Measurements from ENCODE around the gene BHMT. TPM values are rescaled to one million over a fixed set of nuclear protein-coding genes. Genes with fewer than 3 reads are reported as not detected.
"Not testable (repeated sequence)": the region's sequence is repeated elsewhere in the genome, so short reads cannot be mapped to it uniquely, and the experiment has no call there.

The BHMT gene
- total RNA-seq, 2 donors from 2014 or later, result not detected

GRCh38 chr5:79157305-79157704 is 45.7 kb downstream of the BHMT start:
- no peaks in the 10 kb centered on the region for H3K4me1 ChIP-seq
- intact Hi-C loops (cut with DNase I), result no loop called here
- DNase-seq (no peak), ATAC-seq (no peak)
- no peak overlapping the region for H3K27ac ChIP-seq
- H3K27me3 ChIP-seq, result no peaks in the 10 kb centered on the region
- H3K4me3 ChIP-seq, result no peak overlapping the region
- 69 to 89% methylated on average over 2 of the region's 2 CpGs for WGBS, 2 donors
- H3K9me3 ChIP-seq, result no peaks in the 10 kb centered on the region
- TF ChIP-seq POLR2A (IDR thresholded peaks at IDR 0.05) (no peak), CTCF (IDR thresholded peaks at IDR 0.05) (no peak)
- no peaks in the 10 kb centered on the region for H3K36me3 ChIP-seq (replicated peaks in 1 of 2; ENCODE audit: insufficient read depth in 1 of 2, low read depth in 2 of 2)

GRCh38 chr5:79161647-79162046 is 50.0 kb downstream of the BHMT start:
- WGBS, 2 donors, result 92 to 94% methylated on average over 7 of the region's 7 CpGs
- ATAC-seq; intact Hi-C loops (cut with DNase I): not testable (repeated sequence)

GRCh38 chr5:79168031-79168430 is 56.4 kb downstream of the BHMT start:
- intact Hi-C loops (cut with DNase I), result no loop called here
- H3K4me1 ChIP-seq, result peaks cover 3% of the 10 kb centered on the region
- no peak overlapping the region for H3K4me3 ChIP-seq

More at GRCh38 chr5:79161647-79162046, 50.0 kb downstream of the BHMT start:
- H3K27ac ChIP-seq; DNase-seq; H3K27me3 ChIP-seq; H3K36me3 ChIP-seq (replicated peaks in 1 of 2; ENCODE audit: insufficient read depth in 1 of 2, low read depth in 2 of 2); H3K4me1 ChIP-seq; H3K4me3 ChIP-seq; H3K9me3 ChIP-seq: not testable (repeated sequence)

GRCh38 chr5:79170661-79171060 is 59.1 kb downstream of the BHMT start:
- Histone ChIP-seq H3K27ac (no peak overlapping the region), H3K4me1 (peaks cover 18% of the 10 kb centered on the region), H3K27me3 (no peaks in the 10 kb centered on the region), H3K4me3 (no peak overlapping the region), H3K36me3 (replicated peaks in 1 of 2; ENCODE audit: insufficient read depth in 1 of 2, low read depth in 2 of 2) (no peaks in the 10 kb centered on the region), H3K9me3 (no peaks in the 10 kb centered on the region)
- intact Hi-C loops (cut with DNase I), result no loop called here
- TF ChIP-seq POLR2A (IDR thresholded peaks at IDR 0.05) (no peak), CTCF (IDR thresholded peaks at IDR 0.05) (no peak)
- no peak for DNase-seq
- ATAC-seq, result no peak

More at GRCh38 chr5:79168031-79168430, 56.4 kb downstream of the BHMT start:
- H3K9me3 ChIP-seq, result no peaks in the 10 kb centered on the region
- no peaks in the 10 kb centered on the region for H3K36me3 ChIP-seq (replicated peaks in 1 of 2; ENCODE audit: insufficient read depth in 1 of 2, low read depth in 2 of 2)
- no peak for TF ChIP-seq CTCF (IDR thresholded peaks at IDR 0.05)
- no peak for TF ChIP-seq POLR2A (IDR thresholded peaks at IDR 0.05)
- DNase-seq, result no peak
- no peaks in the 10 kb centered on the region for H3K27me3 ChIP-seq
- no peak for ATAC-seq
- no peak overlapping the region for H3K27ac ChIP-seq

- TF ChIP-seq CTCF (IDR thresholded peaks at IDR 0.05) (no peak), POLR2A (IDR thresholded peaks at IDR 0.05) (no peak)
- 89% methylated on average over 6 of the region's 6 CpGs for WGBS, 2 donors
- Histone ChIP-seq H3K4me1 (peaks cover 18% of the 10 kb centered on the region), H3K36me3 (replicated peaks in 1 of 2; ENCODE audit: insufficient read depth in 1 of 2, low read depth in 2 of 2) (no peaks in the 10 kb centered on the region), H3K9me3 (no peaks in the 10 kb centered on the region), H3K27me3 (no peaks in the 10 kb centered on the region), H3K27ac (no peak overlapping the region), H3K4me3 (no peak overlapping the region)
- ATAC-seq (no peak), DNase-seq (no peak)
- intact Hi-C loops (cut with DNase I), result no loop called here
Measured at GRCh38 chr5:79171635-79172245, 60.1 kb downstream of the BHMT start.
